Bronchial epithelial cell (primary cell): ENCODE measurements around the gene WFDC10B. TPM values are rescaled to one million over a fixed set of nuclear protein-coding genes. Genes with fewer than 3 reads are reported as not detected.
"Not testable (repeated sequence)": the region's sequence is repeated elsewhere in the genome, so short reads cannot be mapped to it uniquely, and the experiment has no call there.

ENCODE experiments used
- DNase-seq: peaks from one replicate; pipeline ENCODE4 v3.0.0-alpha.2; 2010; ENCODE audit warnings: low read depth
- FAIRE-seq: peaks from 2 replicates; lab custom pipeline; 2011; peaks lifted over from hg19 to GRCh38; lab: Jason Lieb, UNC
- H3K27me3 ChIP-seq: 2 replicates; pipeline ENCODE4 v1.5.1; 2011; ENCODE audit warnings: low read length; ENCODE audit not compliant: control insufficient read depth, insufficient read depth
- H3K36me3 ChIP-seq: 2 replicates; pipeline ENCODE4 v1.5.1; 2011; ENCODE audit warnings: low read length; ENCODE audit not compliant: control insufficient read depth, insufficient read depth
- H3K4me3 ChIP-seq: 2 replicates; pipeline ENCODE4 v1.5.1; 2011; ENCODE audit warnings: mild to moderate bottlenecking, low read depth, low read length, control low read depth
- total RNA-seq: library from RNA; depleted of rRNA; stranded (reverse); fragments of >200 nt; gene quantifications from 2 replicates; pipeline ENCODE4 v1.2.1, GENCODE V29; 2014
- TF ChIP-seq, protein P1 (sequence below): IDR thresholded peaks from 2 replicates; pipeline ENCODE4 v1.5.1; 2011; ENCODE audit warnings: mild to moderate bottlenecking, moderate library complexity, low read length, control low read depth, inconsistent platforms; ENCODE audit not compliant: insufficient read depth, severe bottlenecking

The WFDC10B gene
- total RNA-seq, 1 donor from 2014 or later = not detected

DNA sequence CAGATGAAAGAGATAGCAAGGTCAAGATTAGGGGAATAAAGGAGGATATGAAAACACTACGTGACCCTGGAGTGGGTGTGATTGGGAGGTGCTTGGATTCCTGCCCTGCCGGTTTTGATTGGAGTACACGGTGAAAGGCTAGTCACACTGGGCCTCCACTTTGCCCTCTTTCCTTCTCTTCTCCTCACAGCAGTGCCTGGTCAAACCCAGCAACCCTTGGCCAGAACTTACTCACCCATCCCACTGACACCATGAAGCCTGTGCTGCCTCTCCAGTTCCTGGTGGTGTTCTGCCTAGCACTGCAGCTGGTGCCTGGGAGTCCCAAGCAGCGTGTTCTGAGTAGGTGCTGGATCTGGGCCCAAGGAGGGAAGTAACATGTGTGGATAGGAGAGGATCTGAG is 2.9 kb downstream of the WFDC10B start, which contains the start of gene WFDC13:
Gene WFDC13 (plus strand): TSS at position 166 of the 400 bp plus-strand sequence. CDS start 86 bp downstream, at position 252.
- TF ChIP-seq, protein P1, sequence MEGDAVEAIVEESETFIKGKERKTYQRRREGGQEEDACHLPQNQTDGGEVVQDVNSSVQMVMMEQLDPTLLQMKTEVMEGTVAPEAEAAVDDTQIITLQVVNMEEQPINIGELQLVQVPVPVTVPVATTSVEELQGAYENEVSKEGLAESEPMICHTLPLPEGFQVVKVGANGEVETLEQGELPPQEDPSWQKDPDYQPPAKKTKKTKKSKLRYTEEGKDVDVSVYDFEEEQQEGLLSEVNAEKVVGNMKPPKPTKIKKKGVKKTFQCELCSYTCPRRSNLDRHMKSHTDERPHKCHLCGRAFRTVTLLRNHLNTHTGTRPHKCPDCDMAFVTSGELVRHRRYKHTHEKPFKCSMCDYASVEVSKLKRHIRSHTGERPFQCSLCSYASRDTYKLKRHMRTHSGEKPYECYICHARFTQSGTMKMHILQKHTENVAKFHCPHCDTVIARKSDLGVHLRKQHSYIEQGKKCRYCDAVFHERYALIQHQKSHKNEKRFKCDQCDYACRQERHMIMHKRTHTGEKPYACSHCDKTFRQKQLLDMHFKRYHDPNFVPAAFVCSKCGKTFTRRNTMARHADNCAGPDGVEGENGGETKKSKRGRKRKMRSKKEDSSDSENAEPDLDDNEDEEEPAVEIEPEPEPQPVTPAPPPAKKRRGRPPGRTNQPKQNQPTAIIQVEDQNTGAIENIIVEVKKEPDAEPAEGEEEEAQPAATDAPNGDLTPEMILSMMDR = no peak
- Histone ChIP-seq H3K36me3 (no peaks in the 10 kb centered on the region), H3K4me3 (no peak within 1 kb of the TSS), H3K27me3 (no peaks in the 10 kb centered on the region)
- FAIRE-seq (no peak), DNase-seq (no peak)

DNA sequence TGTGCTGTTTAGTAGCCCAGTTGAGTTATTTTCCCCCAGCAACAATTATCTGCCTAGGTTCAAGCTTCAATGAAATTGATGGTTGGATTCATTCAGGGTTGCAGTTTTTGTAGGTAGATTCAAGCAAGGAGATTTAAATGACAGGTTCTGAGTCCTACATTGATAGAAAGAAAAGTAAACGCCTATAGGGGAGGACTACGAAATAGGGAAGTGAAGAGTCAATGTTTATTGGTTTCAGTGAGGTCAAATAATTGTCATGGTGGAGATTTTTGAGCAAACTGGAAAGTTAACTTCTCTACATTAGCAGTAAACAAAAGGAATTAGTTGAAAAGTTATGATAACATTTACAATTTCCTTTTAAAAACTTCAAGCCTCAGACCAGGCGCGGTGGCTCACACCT is 3.7 kb downstream of the WFDC10B start:
- Histone ChIP-seq H3K4me3 (no peak overlapping the region), H3K27me3 (no peaks in the 10 kb centered on the region), H3K36me3 (no peaks in the 10 kb centered on the region)
- no peak for FAIRE-seq
- TF ChIP-seq, protein P1 = no peak
- DNase-seq = no peak

DNA sequence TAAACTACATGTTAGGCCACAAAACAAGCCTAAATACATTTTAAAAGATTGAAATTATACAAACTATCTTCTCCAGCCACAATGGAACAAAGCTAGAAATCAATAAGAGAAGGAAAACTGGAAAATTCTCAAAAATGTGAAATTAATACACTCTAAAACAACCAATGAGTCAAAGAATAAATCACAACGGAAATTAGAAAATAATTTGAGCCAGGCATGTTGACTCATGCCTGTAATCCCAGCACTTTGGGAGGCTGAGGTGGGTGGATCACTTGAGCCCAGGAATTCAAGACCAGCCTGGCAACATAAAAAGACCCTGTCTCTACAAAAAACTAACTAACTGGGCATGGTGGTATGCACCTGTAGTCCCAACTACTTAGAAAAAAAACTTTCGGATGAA is 9.3 kb downstream of the WFDC10B start:
- no peak overlapping the region for H3K4me3 ChIP-seq
- H3K27me3 ChIP-seq = no peaks in the 10 kb centered on the region
- TF ChIP-seq, protein P1 = no peak
- no peaks in the 10 kb centered on the region for H3K36me3 ChIP-seq
- DNase-seq (peak; percentile 57), FAIRE-seq (no peak)

DNA sequence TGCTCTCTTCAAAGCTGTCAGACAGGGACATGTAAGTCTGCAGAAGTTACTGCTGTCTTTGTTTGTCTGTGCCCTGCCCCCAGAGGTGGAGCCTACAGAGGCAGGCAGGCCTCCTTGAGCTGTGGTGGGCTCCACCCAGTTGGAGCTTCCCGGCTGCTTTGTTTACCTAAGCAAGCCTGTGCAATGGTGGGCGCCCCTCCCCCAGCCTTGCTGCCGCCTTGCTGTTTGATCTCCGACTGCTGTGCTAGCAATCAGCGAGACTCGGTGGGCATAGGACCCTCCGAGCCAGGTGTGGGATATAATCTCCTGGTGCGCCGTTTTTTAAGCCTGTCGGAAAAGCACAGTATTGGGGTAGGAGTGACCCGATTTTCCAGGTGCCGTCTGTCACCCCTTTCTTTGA is 11.5 kb downstream of the WFDC10B start:
- not testable (repeated sequence) for H3K4me3 ChIP-seq, H3K36me3 ChIP-seq, H3K27me3 ChIP-seq, FAIRE-seq, DNase-seq

DNA sequence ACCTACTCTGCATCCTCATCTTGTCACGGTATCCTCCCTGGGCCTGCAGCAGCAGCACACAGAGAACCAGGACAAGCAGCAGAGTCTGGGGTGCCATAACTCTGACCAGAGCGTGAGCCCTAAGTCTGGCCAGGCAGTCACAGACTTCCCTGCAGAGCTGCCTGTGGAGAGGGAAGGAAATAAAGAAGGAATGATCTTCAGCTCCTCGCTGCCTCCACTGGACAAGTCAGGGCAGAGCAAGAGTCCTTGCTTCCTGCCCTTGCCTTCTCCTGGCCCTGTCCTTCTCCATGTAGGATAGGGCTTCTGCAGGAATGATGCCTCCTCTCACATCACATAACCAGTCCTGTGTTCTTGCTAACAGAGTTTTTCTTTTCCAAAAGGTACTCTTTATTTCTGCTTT is 18.9 kb downstream of the WFDC10B start:
- DNase-seq (peak; percentile 35), FAIRE-seq (no peak)
- H3K27me3 ChIP-seq = peaks cover 2% of the 10 kb centered on the region
- no peak overlapping the region for H3K4me3 ChIP-seq
- no peaks in the 10 kb centered on the region for H3K36me3 ChIP-seq
- TF ChIP-seq, protein P1 = peak; percentile 39

DNA sequence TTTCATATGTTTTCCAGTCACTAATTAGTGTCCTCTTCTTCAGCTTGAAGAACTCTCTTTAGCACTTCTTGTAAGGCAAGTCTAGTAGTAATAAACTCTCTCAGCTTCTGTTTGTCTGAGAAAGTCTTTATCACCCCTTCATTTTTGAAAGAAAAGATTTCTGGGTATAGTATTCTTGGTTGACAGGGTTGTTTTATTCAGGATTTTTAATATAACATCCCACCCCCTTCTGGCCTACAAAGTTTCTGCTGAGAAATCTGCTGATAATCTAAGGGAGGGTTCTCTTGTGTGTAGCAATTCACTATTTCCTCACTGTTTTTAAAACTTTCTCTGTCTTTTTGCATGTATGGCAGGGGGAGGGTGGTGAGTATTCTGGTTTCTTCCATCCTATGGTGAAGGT is 25.2 kb downstream of the WFDC10B start:
- FAIRE-seq = no peak
- TF ChIP-seq, protein P1 = no peak
- H3K27me3 ChIP-seq = peaks cover 2% of the 10 kb centered on the region

More for the DNA sequence above, 25.2 kb downstream of the WFDC10B start:
- no peak overlapping the region for H3K4me3 ChIP-seq
- no peaks in the 10 kb centered on the region for H3K36me3 ChIP-seq
- no peak for DNase-seq
